GM18951 (cell line): ENCODE data around the gene MFSD11.
"Not testable (repeated sequence)": the region's sequence is repeated elsewhere in the genome, so short reads cannot be mapped to it uniquely, and the experiment has no call there.

Experiments used
- POLR2A ChIP-seq: IDR thresholded peaks from 4 replicates; pipeline ENCODE4 v1.6.1; 2011; ENCODE audit warnings: mild to moderate bottlenecking; ENCODE audit not compliant: insufficient read length, insufficient read depth; ENCODE audit errors: extremely low read depth
- in situ Hi-C: fragments of 300-500 bp; cut with MboI; formaldehyde crosslinking; loops from one replicate; pipeline ENCODE4 v1.12.0; 2022; ENCODE audit warnings: low sequenced_read_pairs, mixed read lengths, inconsistent platforms; ENCODE audit not compliant: unreplicated experiment

MFSD11 gene

DNA sequence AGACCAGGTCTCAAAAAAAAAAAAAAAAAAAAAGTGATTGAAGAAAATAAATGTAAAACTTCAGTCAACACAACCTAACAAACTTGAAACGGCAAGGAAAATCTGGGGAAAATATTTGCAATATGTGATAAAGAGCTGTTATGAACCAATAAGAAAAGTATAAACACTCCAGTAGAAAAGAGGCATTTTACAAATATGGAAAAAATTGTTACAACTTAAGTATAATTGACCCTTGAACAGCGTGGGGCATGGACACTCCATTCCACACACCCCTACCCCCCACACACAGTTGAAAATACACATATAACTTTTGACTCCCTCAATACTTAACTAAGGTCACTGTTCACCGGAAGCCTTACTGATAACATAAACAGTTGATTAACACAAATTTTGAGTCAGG lies 20.7 kb downstream of the MFSD11 start:
- TF ChIP-seq POLR2A: no peak
- in situ Hi-C loops: no loop called here

DNA sequence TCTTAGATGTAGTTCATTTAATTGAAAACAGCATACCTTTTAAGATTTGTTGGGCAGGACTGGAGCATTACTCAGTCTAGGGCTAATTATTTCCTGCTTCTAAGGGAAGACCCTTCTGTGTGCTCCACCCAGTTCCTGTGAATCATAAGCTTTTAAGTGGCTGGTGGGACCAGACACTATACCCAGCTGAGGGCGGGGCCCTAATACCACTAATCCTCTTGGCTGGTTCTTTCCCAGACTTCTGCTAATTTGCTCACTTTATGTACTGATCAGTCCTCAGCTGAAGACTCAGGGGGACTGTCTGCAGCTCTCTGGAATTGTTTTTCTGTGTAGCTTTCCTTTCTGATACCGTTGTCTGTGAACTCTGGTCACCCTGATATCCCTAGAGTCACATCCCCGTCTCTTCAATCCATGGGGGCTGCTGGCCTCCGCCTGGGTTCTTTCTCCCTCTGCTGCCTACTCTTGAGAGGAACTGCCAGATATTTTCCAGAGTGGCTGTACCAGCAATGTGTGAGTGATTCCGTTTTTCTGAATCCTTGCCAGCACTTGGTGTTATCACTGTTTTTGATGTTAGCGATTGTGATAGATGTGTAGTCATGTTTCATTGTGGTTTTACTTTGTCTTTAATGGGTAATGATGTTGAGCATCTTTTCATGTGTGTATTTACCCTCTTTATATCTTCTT lies 35.1 kb downstream of the MFSD11 start:
- in situ Hi-C loops: no loop called here
- no peak for TF ChIP-seq POLR2A

DNA sequence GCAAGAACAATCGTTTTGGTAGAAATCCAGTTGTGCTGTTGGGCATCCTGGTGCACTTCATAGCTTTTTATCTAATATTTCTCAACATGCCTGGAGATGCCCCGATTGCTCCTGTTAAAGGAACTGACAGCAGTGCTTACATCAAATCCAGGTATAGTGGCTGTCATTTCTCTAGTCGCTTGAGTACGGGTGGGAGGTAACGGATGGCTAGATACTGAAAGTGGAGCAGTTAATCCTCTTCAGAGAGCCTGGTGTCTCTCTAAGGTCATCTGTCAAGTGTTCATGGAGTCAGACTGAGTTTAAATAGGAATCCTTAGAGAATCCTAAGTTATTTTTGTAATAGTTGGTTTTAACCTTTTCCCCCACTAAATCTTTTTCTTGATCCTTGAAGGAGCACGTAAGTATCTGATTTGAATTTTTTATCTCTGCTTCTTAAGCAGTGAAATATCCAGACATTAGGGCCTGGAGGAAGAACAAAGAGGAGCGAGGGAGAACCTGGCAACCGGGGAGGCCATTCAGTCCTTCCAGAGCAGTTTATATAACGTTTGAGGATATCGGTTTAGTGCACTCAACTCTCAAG lies 37.2 kb downstream of the MFSD11 start:
- no peak for TF ChIP-seq POLR2A
- in situ Hi-C loops: no loop called here

DNA sequence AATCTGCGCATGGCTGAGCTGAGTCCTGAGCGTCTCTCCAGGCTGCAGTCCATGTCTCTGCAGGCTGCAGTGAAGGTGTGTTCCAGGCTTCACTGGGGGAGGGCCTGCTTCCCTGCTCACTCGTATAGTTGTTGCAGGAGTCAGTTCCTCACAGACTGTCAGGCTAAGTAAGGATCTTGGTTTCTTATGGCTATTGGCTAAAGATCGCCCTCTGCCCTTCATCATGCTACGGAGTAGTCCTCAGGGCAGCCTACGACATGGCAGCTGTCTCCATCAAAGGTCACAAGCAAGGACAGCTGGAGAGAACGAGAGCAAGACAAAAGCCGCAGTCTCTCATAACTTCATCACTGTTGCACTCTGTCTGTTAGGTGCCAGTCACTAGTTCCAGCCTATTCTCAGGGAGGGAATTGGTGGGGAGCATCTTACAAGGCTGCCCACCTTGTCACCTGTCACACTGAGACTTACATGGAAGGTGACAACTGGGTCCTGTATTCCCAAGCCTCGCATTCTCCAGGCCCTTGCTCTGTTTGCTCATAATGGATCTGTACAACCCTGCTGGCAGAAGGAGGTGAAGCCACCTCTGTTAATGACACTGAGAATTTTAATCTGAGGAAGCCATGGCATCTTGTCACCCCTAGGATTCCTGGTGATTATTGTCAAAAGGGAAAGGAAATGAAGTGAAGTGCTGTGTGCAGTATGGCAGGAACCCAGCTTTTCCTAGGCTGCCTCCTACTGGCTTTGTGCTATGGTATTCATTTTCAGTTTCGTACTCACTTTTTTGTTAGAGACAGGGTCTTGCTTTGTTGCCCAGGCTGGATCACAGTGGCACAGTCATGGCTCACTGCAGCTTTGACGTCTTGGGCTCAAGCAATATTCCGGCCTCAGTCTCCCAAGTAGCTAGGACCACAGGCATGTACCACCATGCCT lies 43.4 kb downstream of the MFSD11 start:
- TF ChIP-seq POLR2A: no peak
- in situ Hi-C loops: no loop called here

DNA sequence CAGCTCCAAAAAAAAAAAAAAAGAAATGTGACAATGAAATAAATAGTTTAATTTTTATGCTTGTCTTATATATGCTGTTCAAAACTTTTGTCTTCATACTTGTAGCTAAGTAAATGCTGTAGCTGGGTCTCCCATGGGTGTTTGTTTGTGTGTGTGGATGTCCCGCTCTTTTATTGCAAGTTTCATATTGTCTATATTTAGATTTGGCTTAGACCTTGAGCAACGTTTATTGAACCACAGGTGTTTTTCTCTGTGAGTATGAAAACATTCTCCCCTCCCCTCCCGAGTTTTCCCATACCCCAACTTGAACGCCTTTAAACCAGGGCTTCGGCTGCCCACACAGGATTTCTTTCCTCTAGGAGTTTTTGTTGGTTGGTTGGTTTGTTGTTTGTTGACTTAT lies 45.2 kb downstream of the MFSD11 start:
- in situ Hi-C loops: no loop called here
- no peak for TF ChIP-seq POLR2A

DNA sequence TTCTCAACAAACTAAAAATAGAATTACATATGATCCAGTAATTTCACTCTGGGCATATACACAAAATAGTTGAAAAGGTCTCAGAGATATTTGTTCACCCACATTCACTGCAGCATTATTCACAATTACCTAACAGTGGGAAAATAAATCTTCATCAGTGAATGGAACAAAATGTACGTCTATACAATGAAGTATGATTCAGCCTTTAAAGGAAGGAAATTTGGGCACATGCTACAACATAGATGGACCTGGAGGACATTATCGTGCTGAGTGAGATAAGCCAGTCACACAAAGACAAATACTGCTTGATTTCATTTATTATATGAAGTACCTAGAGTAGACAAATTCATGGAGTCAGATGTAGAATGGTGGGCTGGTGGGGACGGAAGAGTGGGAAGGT lies 47.0 kb downstream of the MFSD11 start:
- in situ Hi-C loops: no loop called here
- no peak for TF ChIP-seq POLR2A

DNA sequence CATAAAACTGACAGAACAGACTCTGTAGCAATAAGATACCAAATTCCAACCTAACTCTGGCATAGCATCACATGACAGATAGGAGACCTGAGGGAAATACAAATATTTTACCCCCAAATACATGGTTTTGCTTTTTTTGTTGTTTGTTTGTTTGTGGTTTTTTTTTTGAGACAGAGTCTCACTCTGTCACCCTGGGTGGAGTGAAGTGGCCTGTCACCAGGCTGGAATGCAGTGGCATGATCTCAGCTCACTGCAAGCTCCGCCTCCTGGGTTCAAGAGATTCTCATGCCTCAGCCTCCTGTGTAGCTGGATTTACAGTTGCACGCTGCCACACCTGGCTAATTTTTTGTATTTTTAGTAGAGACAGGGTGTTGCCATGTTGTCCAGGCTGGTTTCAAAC lies 49.9 kb downstream of the MFSD11 start:
- in situ Hi-C loops: not testable (repeated sequence)

DNA sequence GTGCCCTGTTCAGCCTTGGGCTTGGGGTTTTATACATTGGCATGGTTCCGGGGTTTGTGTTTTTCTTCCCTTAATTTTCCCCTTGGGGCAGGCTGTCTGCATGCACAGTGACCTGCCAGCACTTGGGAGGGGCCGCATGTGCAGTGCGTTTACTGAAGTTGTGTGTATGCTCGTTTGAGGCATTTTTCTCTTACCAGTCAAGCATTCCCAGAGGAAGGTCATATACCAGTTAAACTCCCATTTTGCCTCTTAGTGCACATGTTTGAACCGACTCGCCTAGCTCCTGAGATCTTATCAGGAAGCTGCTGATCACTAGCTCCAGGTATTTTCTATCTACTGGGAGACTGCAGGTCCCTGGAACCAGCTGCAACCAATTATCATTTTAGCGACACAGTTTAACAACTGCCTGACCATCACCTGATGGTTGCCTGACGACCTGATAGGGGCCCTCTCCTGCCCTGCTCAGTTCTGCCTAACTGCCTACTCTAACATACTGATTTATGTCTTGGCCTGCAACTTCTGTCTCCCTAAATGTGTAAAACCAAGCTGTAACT lies 51.4 kb downstream of the MFSD11 start:
- no peak for TF ChIP-seq POLR2A
- in situ Hi-C loops: no loop called here

DNA sequence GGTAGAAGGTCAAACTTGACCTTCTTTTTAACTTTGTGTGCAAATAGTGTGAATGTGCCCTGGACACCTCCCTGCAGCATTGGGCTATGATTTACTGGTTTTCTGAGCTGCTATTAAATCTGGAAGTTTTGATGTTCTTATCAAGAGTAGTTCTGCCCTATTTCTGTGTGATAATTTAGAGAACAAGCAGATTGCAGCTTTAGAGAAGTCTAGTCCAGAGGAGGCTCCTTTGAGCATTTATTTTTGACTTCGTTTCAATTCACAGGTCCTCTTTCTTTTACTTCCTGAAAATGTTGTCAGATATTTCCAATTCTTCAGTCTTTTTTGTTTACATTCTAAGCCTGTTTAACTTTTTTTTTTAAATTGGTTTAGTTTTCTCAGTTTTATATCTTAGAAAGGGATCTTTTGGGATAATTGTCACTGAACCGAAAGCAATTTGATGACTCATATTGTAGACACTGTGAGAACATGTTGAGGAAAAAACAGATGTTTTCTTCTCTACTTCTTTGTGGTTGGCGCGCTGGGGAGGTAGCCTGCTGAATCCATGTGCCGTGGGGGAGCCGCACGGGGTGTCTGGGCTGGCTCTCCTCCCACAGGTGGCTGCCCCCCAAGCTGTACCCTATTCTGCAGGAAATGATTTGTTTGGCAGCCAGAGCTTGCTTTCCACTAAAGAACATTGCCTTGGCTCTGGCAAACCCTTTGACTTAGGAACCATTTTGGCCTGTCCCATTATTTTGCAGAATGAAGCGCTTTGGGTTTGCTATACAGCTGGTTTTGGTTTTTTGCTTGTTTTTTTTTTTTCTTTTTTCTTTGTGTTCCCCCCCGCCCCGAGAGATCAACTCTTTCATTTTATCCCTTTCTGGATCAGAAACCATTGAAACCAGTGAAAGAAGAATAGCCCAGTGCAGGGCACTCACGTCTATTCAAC lies 53.4 kb downstream of the MFSD11 start:
- no peak for TF ChIP-seq POLR2A
- in situ Hi-C loops: no loop called here

DNA sequence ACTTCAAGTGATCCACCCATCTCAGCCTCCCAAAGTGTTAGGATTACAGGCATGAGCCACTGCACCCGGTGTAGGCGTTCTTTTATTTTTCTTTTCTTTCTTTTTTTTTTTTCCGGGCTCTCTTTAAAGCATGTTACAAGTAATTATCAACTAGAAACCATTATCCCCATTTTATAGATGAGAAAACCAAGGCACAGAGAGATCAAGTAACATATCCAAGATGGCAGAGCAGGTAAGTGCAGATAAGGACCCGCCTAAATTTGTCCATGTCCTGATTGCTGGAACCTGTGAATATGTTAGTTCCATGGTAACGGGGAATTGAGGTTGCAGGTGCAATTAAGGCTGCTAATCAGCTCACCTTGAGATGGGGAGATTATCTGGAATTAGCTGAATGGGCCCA lies 54.4 kb downstream of the MFSD11 start:
- in situ Hi-C loops: no loop called here

DNA sequence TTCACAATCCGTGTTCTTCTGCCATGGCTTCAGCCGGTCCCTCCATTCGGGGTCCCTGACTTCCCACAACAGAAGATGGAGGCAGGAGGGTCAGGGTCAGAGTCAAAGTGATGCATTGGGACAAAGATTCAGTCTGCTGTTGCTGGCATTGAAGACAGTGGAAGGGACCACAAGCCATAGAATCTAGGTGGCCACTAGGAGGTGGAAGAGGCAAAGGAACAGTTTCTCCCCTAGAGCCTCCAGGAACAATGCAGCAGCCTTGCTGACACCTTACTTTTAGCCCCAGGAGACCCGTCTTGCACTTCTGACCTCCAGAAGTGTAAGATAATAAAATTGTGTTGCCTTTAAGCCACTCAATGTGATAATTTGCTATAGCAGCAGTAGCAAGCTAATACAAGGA lies 55.9 kb downstream of the MFSD11 start:
- no peak for TF ChIP-seq POLR2A
- in situ Hi-C loops: no loop called here

More for the DNA sequence above, 54.4 kb downstream of the MFSD11 start:
- TF ChIP-seq POLR2A: no peak

DNA sequence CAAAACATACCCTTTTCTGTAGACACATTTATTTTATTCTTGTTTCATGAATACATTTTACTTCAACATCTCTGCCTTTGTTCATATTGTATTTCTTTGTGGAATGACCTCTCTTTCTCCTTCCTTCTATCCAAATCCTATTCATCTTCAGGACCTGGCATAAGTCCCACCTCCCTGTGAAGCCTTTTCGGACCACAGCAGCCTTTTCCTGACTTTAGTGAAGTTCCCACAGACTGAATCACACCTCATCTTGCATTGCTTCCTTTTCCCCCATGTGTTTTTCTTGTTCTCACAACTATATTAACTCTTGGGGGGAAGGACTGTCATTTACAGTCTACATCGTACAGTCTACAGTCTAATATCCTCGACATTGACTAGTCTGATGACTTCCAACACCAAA lies 58.2 kb downstream of the MFSD11 start:
- in situ Hi-C loops: no loop called here
- no peak for TF ChIP-seq POLR2A

DNA sequence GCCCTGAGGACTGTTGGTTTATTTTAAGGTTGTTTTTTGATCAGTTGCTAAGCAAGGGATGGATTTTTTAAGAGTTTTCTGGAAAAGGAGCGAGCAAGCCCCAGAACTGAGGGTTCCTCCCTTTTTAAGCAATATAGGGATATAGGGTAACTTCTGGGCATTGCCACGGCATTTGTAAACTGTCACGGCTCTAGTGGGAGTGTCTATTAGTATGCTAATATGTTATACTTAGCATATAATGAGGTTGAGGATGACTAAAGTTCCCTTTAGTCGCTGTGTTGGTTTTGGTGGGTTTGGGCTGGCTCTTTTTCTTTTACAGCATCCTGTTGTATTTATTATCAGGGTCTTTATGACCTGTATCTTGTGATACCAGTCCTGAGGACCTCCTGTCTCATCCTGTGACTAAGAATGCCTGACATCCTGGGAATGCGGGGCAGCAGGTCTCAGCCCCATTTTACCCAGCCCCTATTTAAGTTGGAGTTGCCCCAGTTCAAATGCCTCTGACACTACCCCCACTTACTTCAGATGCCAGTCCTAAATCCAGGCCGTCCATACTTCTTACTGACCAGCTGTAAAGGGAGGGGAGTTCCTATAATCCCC lies 59.4 kb downstream of the MFSD11 start:
- no peak for TF ChIP-seq POLR2A
- in situ Hi-C loops: no loop called here

DNA sequence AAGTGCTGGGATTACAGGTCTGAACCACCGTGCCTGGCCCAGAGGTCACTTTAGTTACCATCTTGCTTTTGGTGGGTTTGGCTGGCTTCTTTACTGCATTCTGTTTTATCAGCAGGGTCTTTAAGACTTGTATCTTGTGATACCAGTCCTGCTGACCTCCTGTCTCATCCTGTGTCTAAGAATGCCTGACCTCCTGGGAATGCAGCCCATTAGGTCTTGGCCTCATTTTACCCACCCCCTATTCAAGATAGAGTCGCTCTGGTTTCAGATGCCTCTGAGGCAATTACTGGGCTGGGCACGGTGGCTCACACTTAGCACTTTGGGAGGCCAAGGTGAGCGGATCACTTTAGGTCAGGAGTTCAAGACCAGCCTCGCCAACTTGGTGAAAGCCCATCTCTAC lies 63.8 kb downstream of the MFSD11 start:
- TF ChIP-seq POLR2A: no peak
- in situ Hi-C loops: no loop called here
